Activated CD8-positive, alpha-beta memory T cell treated with anti-CD3 and anti-CD28 coated beads, Interleukin-2, amount 10 ng/mL, durations not matched to agents 7 days and 5 days (primary cell): ENCODE measurements around the gene GRID1. TPM values are rescaled to one million over a fixed set of nuclear protein-coding genes. Genes with fewer than 3 reads are reported as not detected.

Source experiments
- ATAC-seq: fragments of 150-1000 bp; cut with Tn5 transposase; one replicate; pipeline ENCODE4 v1.10.0; 2021; ENCODE audit warnings: moderate library complexity
- CTCF ChIA-PET: fragments of 350-600 bp; sonication (Branson Sonifier 250); formaldehyde crosslinking; loops from one replicate; lab custom pipeline; 2021; ENCODE audit warnings: antibody characterized with exemption; lab: Charles Lee
- DNase-seq: peaks from one replicate; pipeline ENCODE4 v3.0.0-alpha.2; 2020
- H3K27ac Mint-ChIP-seq: one replicate; pipeline ENCODE4 v1.8.0; 2021; ENCODE audit warnings: mild to moderate bottlenecking, mixed read lengths
- H3K27me3 Mint-ChIP-seq: one replicate; pipeline ENCODE4 v1.8.0; 2021; ENCODE audit warnings: mixed read lengths
- H3K36me3 Mint-ChIP-seq: one replicate; pipeline ENCODE4 v1.8.0; 2021; ENCODE audit warnings: mild to moderate bottlenecking, mixed read lengths
- H3K4me1 Mint-ChIP-seq: one replicate; pipeline ENCODE4 v1.8.0; 2021; ENCODE audit warnings: mixed read lengths
- H3K4me3 Mint-ChIP-seq: one replicate; pipeline ENCODE4 v1.8.0; 2021; ENCODE audit warnings: mild to moderate bottlenecking, moderate library complexity, mixed read lengths
- H3K9me3 Mint-ChIP-seq: one replicate; pipeline ENCODE4 v1.8.0; 2022; ENCODE audit warnings: low read depth, mixed read lengths
- total RNA-seq, 2 experiments: library from RNA; stranded (reverse); gene quantifications; one replicate each; pipeline ENCODE4 v1.2.3, GENCODE V29; 2021

GRID1 gene
- total RNA-seq, 2 experiments from 2014 or later, result not detected

DNA sequence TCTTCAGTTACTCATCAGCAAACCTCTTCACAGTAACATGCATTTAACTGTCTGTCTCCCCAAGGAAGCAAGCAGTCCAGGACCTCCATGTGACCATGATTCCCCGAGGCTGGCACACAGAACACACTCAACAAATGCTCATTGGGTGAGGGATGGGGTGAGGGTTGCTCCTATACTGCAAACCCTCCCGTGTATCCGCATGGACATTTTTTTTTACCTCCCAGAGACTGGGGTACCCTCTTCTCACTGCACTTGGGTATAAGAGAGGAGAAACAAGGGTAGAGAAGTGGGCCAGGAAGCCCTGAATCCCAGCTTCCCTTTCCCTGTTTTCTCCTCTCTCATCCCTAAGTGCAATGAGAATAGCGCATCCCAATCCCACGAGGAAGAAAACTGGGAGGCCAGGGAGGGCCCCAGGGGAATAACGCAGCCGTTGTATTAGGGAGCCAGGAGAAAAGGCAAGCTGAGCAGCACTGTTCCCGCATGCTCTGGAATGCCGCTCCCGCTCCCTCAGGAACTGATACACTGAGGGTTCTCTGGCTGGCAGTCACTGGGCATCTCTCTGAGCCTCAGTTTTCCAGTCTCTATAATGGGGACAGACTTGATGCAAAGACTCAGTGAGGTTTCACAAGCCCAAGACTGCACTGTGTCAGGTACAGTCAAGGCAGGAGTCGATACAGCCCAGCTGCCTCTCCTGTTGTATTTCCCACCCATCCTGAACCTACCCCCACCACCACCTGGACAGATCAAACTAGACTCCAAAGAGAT is 134.6 kb downstream of the GRID1 start:
- no peaks in the 10 kb centered on the region for H3K9me3 Mint-ChIP-seq
- H3K36me3 Mint-ChIP-seq, result no peaks in the 10 kb centered on the region
- no peak for ATAC-seq
- no peak overlapping the region for H3K27ac Mint-ChIP-seq
- H3K4me1 Mint-ChIP-seq, result no peaks in the 10 kb centered on the region
- no peak for DNase-seq
- no peak overlapping the region for H3K4me3 Mint-ChIP-seq
- CTCF ChIA-PET, result no interaction called here
- H3K27me3 Mint-ChIP-seq, result no peaks in the 10 kb centered on the region

DNA sequence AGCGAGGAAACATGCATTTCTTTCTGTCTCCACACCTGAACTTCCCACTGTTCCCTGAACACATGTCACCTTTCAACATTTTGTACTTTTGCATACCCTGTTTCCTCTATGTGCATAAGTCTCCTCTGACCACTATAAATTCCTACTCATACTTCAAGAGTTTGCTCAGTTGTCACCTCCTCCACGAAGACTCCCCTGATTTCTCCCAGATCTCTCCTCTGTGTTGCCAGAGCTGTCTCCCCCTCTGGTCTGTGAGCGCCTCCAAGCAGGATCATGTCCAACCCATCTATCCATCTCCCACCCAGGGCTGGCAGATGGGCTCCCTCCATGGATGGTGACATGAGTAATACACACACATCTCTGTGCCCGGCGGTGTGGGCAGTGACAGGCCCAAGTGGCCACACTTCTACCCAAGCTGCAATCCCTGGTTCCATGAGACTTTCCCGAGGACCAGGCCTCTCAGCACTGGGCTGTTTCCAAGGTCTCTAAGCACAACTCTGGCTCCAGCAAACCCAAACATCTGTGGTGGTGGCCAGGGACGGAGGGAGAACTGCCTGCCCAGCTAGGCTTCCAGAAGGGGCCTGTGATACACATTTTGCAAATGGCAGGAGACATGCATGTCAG is 135.9 kb downstream of the GRID1 start:
- H3K36me3 Mint-ChIP-seq, result no peaks in the 10 kb centered on the region
- H3K9me3 Mint-ChIP-seq, result no peaks in the 10 kb centered on the region
- no peak for ATAC-seq
- H3K27me3 Mint-ChIP-seq, result no peaks in the 10 kb centered on the region
- no peaks in the 10 kb centered on the region for H3K4me1 Mint-ChIP-seq
- CTCF ChIA-PET, result no interaction called here
- no peak overlapping the region for H3K27ac Mint-ChIP-seq
- H3K4me3 Mint-ChIP-seq, result no peak overlapping the region
- no peak for DNase-seq

DNA sequence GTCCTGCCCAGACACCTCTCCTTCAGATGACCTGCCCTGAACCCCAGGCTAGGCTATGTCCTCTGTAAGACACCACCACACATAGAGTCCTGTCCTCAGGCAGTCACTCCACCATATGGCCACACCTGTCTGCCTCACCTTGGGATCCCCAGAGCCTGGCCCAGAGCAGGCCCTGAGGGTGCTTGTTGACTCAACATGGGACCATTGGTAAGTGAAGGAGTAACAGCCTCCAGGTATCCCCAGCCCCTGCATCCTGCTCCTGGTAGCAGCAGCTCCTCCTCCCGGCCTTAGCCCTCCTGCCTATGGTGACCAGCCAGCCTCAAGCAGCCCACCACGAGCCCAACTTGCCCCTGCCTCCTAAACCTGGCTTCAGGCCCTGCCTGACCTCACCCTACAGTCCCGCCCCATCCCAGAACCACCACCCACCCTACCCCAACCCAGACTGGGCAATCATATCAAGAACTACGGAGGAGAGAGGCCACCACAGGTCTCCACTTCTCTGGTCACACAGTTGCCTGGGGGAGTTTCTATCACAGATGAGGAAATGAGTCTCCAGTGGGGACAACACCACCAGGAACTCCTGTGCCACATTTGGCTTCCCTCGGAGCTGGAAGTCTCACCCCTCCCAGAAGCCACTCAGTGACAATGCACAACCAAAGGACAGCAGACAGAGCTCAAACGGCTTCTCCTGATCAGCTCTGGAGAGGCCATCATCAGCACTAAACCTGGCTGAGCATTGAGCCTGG is 136.6 kb downstream of the GRID1 start:
- Mint-ChIP-seq H3K4me3 (no peak overlapping the region), H3K9me3 (no peaks in the 10 kb centered on the region), H3K36me3 (no peaks in the 10 kb centered on the region), H3K27me3 (no peaks in the 10 kb centered on the region), H3K27ac (no peak overlapping the region), H3K4me1 (no peaks in the 10 kb centered on the region)
- ATAC-seq (no peak), DNase-seq (no peak)
- CTCF ChIA-PET, result no interaction called here

DNA sequence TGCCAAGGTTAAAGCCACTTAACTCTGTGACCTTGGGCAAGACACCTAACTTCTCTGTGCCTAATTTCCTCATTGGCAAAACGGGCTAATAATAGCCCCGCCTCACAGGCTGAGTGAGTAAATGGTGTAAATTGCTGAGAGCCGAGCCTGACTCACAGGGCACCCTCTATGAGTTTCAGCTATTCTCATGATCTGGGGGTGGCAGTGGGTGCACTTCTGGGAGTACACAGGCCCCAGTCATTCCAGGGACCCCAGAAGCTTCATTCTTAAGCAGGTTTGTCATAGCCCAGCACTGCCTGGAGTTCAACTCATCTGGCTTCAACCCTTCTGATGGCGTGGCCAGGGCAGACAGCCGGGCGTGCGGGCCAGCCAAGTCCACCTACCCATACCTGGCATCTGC is 137.2 kb downstream of the GRID1 start:
- H3K4me1 Mint-ChIP-seq, result no peaks in the 10 kb centered on the region
- DNase-seq (no peak), ATAC-seq (no peak)
- H3K36me3 Mint-ChIP-seq, result no peaks in the 10 kb centered on the region
- CTCF ChIA-PET, result no interaction called here
- H3K9me3 Mint-ChIP-seq, result no peaks in the 10 kb centered on the region
- H3K27ac Mint-ChIP-seq, result no peak overlapping the region
- H3K4me3 Mint-ChIP-seq, result no peak overlapping the region
- no peaks in the 10 kb centered on the region for H3K27me3 Mint-ChIP-seq

DNA sequence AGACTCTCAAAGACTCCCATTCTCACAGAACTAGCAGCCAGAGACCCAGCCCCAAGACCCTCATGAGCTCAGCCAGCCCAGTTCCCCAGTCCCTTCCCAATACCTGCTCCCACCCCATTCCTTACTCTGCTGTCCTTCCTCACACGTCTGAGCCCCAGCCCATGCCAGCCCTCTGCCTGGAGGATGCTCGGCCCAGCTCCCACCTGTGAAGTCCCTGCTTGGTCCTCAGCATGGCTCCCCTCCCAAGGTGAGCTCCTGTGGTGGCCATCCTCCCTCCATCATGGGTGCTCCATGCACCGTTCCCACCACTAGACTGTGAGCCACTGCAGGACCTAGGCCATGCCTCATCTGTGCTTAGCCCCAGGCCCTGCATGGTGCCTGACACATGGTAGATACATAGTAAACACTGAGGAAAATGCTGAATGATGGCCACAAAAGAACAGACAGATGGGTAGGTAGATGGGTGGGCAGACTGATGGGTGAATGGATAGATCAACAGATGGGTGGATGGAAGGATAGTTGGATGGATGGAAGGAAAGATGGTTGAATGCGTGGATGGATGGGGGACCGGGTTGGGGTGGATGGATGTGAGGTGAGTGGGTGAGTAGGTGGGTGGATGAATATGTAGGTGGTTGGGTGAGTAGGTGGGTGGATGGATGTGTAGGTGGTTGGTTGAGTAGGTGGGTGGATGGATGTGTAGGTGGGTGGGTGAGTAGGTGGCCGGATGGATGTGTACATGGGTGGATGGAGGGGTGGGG is 138.9 kb downstream of the GRID1 start:
- no peak overlapping the region for H3K27ac Mint-ChIP-seq
- DNase-seq, result no peak
- H3K4me3 Mint-ChIP-seq, result no peak overlapping the region
- H3K36me3 Mint-ChIP-seq, result no peaks in the 10 kb centered on the region
- no peaks in the 10 kb centered on the region for H3K4me1 Mint-ChIP-seq
- H3K9me3 Mint-ChIP-seq, result no peaks in the 10 kb centered on the region
- CTCF ChIA-PET, result no interaction called here
- H3K27me3 Mint-ChIP-seq, result no peaks in the 10 kb centered on the region
- no peak for ATAC-seq

DNA sequence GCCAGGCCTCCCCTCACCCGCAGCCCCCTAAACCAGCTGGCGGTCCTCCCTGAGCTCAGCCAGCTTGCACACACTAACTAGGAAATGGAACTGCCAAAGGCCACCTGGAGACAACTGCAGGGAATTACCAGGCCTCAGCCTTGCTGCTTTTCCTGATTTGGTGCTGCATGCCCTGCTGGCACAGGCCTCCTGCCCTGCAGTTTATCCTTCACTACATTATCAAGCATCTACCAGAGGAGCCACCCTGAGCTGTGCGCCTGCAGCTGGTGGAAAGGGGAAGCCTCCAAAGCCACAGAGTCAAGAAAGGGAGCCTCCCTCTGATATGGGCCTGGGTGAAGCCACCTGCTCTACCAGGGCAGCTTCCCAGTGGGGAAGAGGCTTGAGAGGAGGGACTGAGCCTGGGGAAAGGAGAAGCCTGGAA is 139.8 kb downstream of the GRID1 start:
- Mint-ChIP-seq H3K27ac (no peak overlapping the region), H3K27me3 (no peaks in the 10 kb centered on the region), H3K9me3 (no peaks in the 10 kb centered on the region), H3K4me3 (no peak overlapping the region), H3K36me3 (no peaks in the 10 kb centered on the region), H3K4me1 (no peaks in the 10 kb centered on the region)
- DNase-seq, result no peak
- no peak for ATAC-seq
- CTCF ChIA-PET, result no interaction called here

DNA sequence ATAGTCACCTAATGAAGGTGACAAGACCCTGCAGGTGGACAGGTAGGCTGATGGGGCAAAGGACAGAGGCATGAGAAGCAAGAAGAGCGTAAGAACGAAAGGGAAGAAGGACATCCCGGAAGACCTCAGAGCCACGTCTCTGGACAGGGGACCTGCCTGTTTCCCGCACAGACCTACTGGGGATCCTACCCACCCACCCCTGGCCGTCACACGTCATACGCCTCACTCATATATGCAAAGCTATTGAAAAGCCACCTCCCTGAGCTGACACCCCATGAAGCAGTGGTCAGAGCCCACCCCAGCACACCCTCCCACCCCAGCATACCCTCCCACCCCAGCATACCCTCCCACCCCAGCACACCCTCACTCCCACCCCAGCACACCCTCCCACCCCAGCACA is 140.6 kb downstream of the GRID1 start:
- H3K4me3 Mint-ChIP-seq, result no peak overlapping the region
- no peaks in the 10 kb centered on the region for H3K9me3 Mint-ChIP-seq
- no peaks in the 10 kb centered on the region for H3K27me3 Mint-ChIP-seq
- DNase-seq, result no peak
- CTCF ChIA-PET, result no interaction called here
- ATAC-seq, result no peak
- H3K27ac Mint-ChIP-seq, result no peak overlapping the region
- H3K36me3 Mint-ChIP-seq, result no peaks in the 10 kb centered on the region
- no peaks in the 10 kb centered on the region for H3K4me1 Mint-ChIP-seq

DNA sequence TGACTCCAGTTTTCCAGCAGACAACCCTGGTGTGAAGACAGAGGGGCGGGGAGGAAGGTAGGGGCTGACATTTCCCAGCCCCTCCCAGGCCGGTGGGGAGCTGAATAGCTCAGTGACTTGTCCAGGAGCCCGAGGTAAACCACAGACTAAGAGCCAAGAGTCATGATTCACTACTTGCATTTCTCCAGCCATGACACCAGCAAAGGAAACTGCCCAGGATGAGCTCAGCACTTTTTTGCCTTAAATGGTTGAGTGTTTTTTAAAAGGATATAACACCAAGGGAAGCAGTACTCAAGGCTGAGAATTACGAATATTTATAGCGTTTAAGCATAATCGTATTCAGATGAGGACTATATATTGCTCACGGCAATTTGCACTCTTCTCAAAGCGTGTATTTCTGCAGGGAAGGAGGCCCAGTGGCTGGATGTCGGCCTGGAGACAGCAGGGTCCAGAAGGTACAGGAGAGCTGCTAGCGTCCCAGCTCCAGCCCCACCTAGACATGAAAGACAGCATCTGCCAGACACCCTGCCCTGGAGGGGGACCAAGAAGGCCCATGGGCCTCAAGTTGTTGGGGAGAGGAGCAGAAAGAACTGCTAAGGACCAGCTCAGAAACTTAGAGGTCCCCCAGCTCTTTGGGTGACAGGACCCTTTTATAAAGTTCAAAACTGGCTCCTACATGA is 141.4 kb downstream of the GRID1 start:
- Mint-ChIP-seq H3K36me3 (no peaks in the 10 kb centered on the region), H3K4me1 (no peaks in the 10 kb centered on the region), H3K9me3 (no peaks in the 10 kb centered on the region), H3K27ac (no peak overlapping the region), H3K27me3 (no peaks in the 10 kb centered on the region), H3K4me3 (no peak overlapping the region)
- CTCF ChIA-PET, result no interaction called here
- ATAC-seq (no peak), DNase-seq (no peak)

DNA sequence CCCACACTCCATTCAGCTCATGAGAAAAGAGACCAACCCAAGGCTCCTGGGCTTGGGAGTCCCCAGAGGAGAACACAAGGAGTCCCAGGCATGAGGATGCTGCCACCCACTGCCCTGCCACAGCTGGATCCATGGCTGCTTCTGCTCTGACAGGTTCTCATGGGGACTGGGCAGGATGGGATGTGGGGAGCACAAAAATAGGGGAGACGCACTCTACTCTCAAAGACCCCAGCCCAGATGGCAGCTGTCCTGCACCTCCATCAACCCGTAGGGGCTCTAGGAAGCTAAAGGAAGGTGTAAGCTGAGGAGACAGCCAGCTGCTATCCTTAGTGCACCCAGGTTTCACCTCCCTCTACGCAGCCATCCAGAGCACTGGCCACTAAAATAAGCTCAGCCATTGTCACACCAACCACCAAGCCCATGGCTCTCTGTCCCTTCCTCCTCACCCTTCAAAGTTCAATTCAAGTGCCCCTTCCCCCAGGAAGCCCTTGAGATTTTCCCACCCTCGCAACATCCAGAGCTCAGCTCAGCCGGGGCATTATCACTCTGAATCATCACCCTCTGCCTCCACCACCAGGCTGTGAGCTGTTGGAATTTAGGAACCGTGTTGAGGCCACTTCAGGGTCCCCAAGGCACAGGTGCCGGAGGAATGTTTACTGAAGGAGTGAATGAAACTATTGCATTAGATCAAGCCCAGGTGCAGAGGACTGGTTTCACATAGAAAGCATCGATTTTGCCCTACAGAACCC is 142.1 kb downstream of the GRID1 start:
- Mint-ChIP-seq H3K36me3 (no peaks in the 10 kb centered on the region), H3K4me3 (no peak overlapping the region), H3K27ac (no peak overlapping the region), H3K27me3 (no peaks in the 10 kb centered on the region), H3K9me3 (no peaks in the 10 kb centered on the region), H3K4me1 (no peaks in the 10 kb centered on the region)
- DNase-seq (no peak), ATAC-seq (no peak)
- CTCF ChIA-PET, result no interaction called here

DNA sequence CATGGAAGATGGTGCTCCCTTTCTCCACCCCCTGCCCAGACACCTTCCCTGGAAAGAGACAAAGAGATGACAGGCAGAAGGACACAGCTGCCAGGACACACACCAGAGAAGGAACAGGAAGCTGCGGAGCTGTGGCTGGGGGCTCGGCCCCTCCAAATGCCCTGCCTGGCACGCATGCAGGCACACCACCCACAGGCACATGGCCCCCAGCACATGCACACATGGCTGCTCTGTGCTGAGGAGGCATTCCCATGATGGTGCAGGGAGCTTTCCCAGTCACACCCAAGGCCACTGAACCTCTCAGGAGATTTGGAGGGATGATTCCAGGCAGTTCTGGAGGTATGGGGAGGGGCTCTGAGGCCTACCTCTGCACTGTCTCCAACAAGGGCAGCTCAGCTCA is 143.3 kb downstream of the GRID1 start:
- Mint-ChIP-seq H3K4me3 (no peak overlapping the region), H3K36me3 (no peaks in the 10 kb centered on the region), H3K27me3 (no peaks in the 10 kb centered on the region), H3K4me1 (no peaks in the 10 kb centered on the region), H3K27ac (no peak overlapping the region), H3K9me3 (no peaks in the 10 kb centered on the region)
- CTCF ChIA-PET, result no interaction called here
- DNase-seq (no peak), ATAC-seq (no peak)

DNA sequence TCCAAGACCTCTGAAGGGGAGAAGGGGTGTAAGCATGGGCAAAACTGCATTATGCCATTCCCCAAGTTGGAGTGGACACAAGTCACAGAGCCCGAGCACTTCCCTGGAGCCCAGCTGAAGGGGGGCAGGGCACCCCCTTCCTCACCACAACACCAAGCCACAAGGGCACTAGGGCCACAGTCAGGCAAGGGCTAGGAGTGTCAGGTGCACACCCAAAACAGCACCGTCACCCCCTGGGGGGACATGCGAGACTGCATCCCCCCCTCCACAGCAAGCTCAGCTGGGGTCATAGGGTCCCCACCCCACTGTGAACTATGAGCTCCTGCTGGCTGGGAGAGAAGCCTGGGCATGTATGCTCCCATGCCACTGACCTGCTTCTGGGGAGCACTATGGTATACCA is 143.9 kb downstream of the GRID1 start:
- Mint-ChIP-seq H3K9me3 (no peaks in the 10 kb centered on the region), H3K36me3 (no peaks in the 10 kb centered on the region), H3K4me3 (no peak overlapping the region), H3K27me3 (no peaks in the 10 kb centered on the region), H3K4me1 (no peaks in the 10 kb centered on the region), H3K27ac (no peak overlapping the region)
- DNase-seq (no peak), ATAC-seq (no peak)
- CTCF ChIA-PET, result no interaction called here

DNA sequence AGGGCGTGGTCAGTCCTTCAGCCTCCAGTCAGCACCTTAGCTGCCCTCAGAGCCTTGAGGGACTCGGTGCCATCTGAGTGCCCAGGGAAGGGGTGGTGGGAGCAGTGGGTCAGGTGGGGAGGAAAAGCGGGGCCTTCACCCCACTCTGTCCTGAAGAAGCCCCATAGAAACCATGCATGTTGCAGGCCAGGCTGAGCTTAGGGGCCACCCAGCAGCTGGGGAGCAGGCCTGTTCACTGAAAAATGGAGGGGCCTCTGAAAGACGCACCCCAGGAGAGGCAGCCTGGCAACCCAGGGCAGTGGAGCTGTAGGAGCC is 144.3 kb downstream of the GRID1 start:
- H3K36me3 Mint-ChIP-seq, result no peaks in the 10 kb centered on the region
- H3K27me3 Mint-ChIP-seq, result no peaks in the 10 kb centered on the region
- no peaks in the 10 kb centered on the region for H3K4me1 Mint-ChIP-seq
- CTCF ChIA-PET, result no interaction called here
- DNase-seq (no peak), ATAC-seq (no peak)
- no peak overlapping the region for H3K27ac Mint-ChIP-seq
- no peaks in the 10 kb centered on the region for H3K9me3 Mint-ChIP-seq
- no peak overlapping the region for H3K4me3 Mint-ChIP-seq
